Measurements from ENCODE around the gene ZNF207. TPM values are rescaled to one million over a fixed set of nuclear protein-coding genes. Genes with fewer than 3 reads are reported as not detected.

The ZNF207 gene
- total and polyA plus RNA-seq, 7 donors = 60.9 to 136 (median 75.2) TPM

- H3K4me3 ChIP-seq = peak overlapping the region; percentile 46
- no peak for ATAC-seq
These were observed 6.4 kb downstream of the ZNF207 start for GRCh38 chr17:32356378-32356743.

GRCh38 chr17:32356750-32357149 lies 6.8 kb downstream of the ZNF207 start:
- H3K36me3 ChIP-seq (ENCODE audit: insufficient read depth in 1 of 2, low read depth in 1 of 2) = peaks cover 13 to 98% of the 10 kb centered on the region in 2 donors
- no peaks in the 10 kb centered on the region for H3K27me3 ChIP-seq (ENCODE audit: insufficient read depth in 3 of 3, low read length in 2 of 3)
- peak overlapping the region; percentile 32 for H3K27ac ChIP-seq
- intact Hi-C loops (cut with DNase I) = no loop called here
- TF ChIP-seq CTCF (IDR thresholded peaks at IDR 0.05) = no peak
- peak overlapping the region; percentile 46 for H3K4me3 ChIP-seq
- DNase-seq = no peak
- peaks cover 52% of the 10 kb centered on the region for H3K4me1 ChIP-seq
- no peaks in the 10 kb centered on the region for H3K9me3 ChIP-seq
- ATAC-seq = peak in 1 of 4 donors; percentile 39
- 92 to 97% (median 96%) methylated on average over 5 of the region's 5 CpGs for WGBS, 3 donors

More at GRCh38 chr17:32356378-32356743, 6.4 kb downstream of the ZNF207 start:
- H3K9me3 ChIP-seq = no peaks in the 10 kb centered on the region
- intact Hi-C loops (cut with DNase I) = no loop called here
- H3K27ac ChIP-seq = peak overlapping the region; percentile 32
- H3K36me3 ChIP-seq (ENCODE audit: insufficient read depth in 1 of 2, low read depth in 1 of 2) = peaks cover 13 to 98% of the 10 kb centered on the region in 2 donors
- DNase-seq = no peak
- no peak for TF ChIP-seq CTCF (IDR thresholded peaks at IDR 0.05)
- 88 to 92% (median 89%) methylated on average over 3 of the region's 3 CpGs for WGBS, 3 donors
- no peaks in the 10 kb centered on the region for H3K27me3 ChIP-seq (ENCODE audit: insufficient read depth in 3 of 3, low read length in 2 of 3)
- peaks cover 54% of the 10 kb centered on the region for H3K4me1 ChIP-seq

GRCh38 chr17:32357615-32358014 lies 7.7 kb downstream of the ZNF207 start:
- DNase-seq (no peak), ATAC-seq (no peak)
- no peak overlapping the region for H3K4me3 ChIP-seq
- H3K27ac ChIP-seq = no peak overlapping the region
- H3K4me1 ChIP-seq = peaks cover 43% of the 10 kb centered on the region
- H3K27me3 ChIP-seq (ENCODE audit: insufficient read depth in 3 of 3, low read length in 2 of 3) = no peaks in the 10 kb centered on the region
- no peak for TF ChIP-seq CTCF (IDR thresholded peaks at IDR 0.05)
- peaks cover 15 to 98% of the 10 kb centered on the region in 2 donors for H3K36me3 ChIP-seq (ENCODE audit: insufficient read depth in 1 of 2, low read depth in 1 of 2)
- WGBS, 3 donors = 81 to 87% (median 85%) methylated on average over 6 to 8 of the region's 8 CpGs
- H3K9me3 ChIP-seq = no peaks in the 10 kb centered on the region
- intact Hi-C loops (cut with DNase I) = no loop called here

- H3K4me3 ChIP-seq = no peak overlapping the region
- 93 to 98% (median 95%) methylated on average over 1 of the region's 1 CpG for WGBS, 3 donors
- H3K27me3 ChIP-seq (ENCODE audit: insufficient read depth in 3 of 3, low read length in 2 of 3) = no peaks in the 10 kb centered on the region
- H3K36me3 ChIP-seq (ENCODE audit: insufficient read depth in 1 of 2, low read depth in 1 of 2) = peaks cover 8 to 100% of the 10 kb centered on the region in 2 donors
- H3K9me3 ChIP-seq = no peaks in the 10 kb centered on the region
- ATAC-seq = no peak
- no peak for TF ChIP-seq CTCF (IDR thresholded peaks at IDR 0.05)
- no peak for DNase-seq
- intact Hi-C loops (cut with DNase I) = loop anchor here in 1 of 2 donors (10.0 kb wide), 1 partner anchor 166 kb away; no protein-coding TSS in a partner anchor
- peaks cover 7% of the 10 kb centered on the region for H3K4me1 ChIP-seq
- H3K27ac ChIP-seq = no peak overlapping the region
These were observed 11.3 kb downstream of the ZNF207 start for GRCh38 chr17:32361270-32361669.

- no peak overlapping the region for H3K27ac ChIP-seq
- H3K36me3 ChIP-seq (ENCODE audit: insufficient read depth in 1 of 2, low read depth in 1 of 2) = peaks cover 10 to 100% of the 10 kb centered on the region in 2 donors
- no peaks in the 10 kb centered on the region for H3K4me1 ChIP-seq
- intact Hi-C loops (cut with DNase I) = loop anchor here in 1 of 2 donors (10.0 kb wide), 1 partner anchor 486 kb away; no protein-coding TSS in a partner anchor
- H3K4me3 ChIP-seq = no peak overlapping the region
- no peaks in the 10 kb centered on the region for H3K9me3 ChIP-seq
- ATAC-seq (no peak), DNase-seq (no peak)
- 75 to 81% (median 79%) methylated on average over 1 of the region's 1 CpG for WGBS, 3 donors
- TF ChIP-seq CTCF (IDR thresholded peaks at IDR 0.05) = no peak
- H3K27me3 ChIP-seq (ENCODE audit: insufficient read depth in 3 of 3, low read length in 2 of 3) = no peaks in the 10 kb centered on the region
These were observed 20.5 kb downstream of the ZNF207 start for GRCh38 chr17:32370426-32370825.

Data from psoas muscle (tissue), 8 donors.